NOMO-1 treated with dmso at 0.1 percent for 144 hours (cell line): ENCODE results near the gene TMEM184B.

Source experiments
- DNase-seq: peaks from one replicate; lab custom pipeline; 2025; ENCODE audit not compliant: unreplicated experiment; lab: John Stamatoyannopoulos, UW

The TMEM184B gene

GRCh38 chr22:38228326-38228872 lies 44.4 kb downstream of the TMEM184B start:
- DNase-seq: no peak

- no peak for DNase-seq
These were observed 45.8 kb downstream of the TMEM184B start for GRCh38 chr22:38226853-38227649.

GRCh38 chr22:38223289-38223960 lies 49.4 kb downstream of the TMEM184B start:
- no peak for DNase-seq

- DNase-seq: no peak
These were observed 50.1 kb downstream of the TMEM184B start for GRCh38 chr22:38222797-38223119.

- DNase-seq: no peak
These were observed 50.7 kb downstream of the TMEM184B start for GRCh38 chr22:38221908-38222796.

GRCh38 chr22:38221407-38221806 lies 51.4 kb downstream of the TMEM184B start:
- DNase-seq: no peak

- DNase-seq: no peak
These were observed 52.0 kb downstream of the TMEM184B start for GRCh38 chr22:38220653-38221386.

- no peak for DNase-seq
These were observed 52.6 kb downstream of the TMEM184B start for GRCh38 chr22:38220163-38220562.

- no peak for DNase-seq
These were observed 53.2 kb downstream of the TMEM184B start for GRCh38 chr22:38219632-38220031.

- no peak for DNase-seq
These were observed 53.9 kb downstream of the TMEM184B start for GRCh38 chr22:38218661-38219622.

- no peak for DNase-seq
These were observed 57.4 kb downstream of the TMEM184B start for GRCh38 chr22:38215156-38216038.

GRCh38 chr22:38214302-38215056 lies 58.3 kb downstream of the TMEM184B start:
- DNase-seq: peak; percentile 66

DNA sequence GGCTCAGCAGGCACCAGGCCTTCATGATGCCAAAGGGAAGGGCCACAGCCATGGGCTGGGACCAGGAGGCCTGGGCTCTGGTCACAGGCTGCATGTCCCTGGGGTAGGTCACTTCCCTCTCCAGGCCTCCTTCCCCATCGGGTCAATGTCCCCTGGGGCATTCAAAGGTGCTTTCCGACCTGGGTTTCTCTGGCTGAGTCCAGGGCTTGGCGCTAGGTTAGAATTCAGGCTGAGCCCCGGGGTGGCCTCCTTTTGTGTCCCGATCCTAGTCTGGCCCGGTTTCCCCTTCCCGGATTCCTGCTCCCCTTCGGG lies 58.9 kb downstream of the TMEM184B start:
- no peak for DNase-seq

DNA sequence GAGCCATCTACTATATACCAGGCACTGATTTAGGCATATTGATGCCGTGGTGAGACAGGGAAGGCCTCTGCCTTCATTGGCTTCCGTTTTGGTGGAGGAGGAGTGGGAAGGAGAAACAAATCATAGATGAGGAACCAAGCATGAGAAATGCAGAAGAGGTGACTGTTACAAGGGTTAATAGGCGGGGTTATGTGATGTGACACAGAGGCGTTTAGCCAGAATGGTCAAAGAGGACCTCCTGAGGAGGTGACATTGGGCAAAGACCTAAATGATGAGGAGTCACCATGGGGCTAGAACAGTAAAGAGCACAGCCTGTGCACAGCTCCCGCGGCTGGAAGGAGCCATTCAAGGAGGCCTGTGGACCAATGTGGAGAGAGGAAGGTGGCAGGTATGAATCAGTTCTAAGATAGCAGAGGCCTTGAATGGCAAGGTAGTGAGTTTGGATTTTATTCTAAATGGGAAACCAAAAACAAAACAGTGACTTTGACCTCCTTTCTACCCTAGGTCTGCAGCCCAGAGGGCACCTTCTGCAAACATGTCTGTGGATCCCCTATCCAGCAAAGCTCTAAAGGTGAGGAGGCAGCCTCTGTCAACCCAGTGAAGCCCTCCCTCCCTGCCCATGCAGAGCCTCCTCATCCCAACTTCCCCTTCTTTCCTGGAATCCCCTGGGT lies 59.4 kb downstream of the TMEM184B start:
- peak; percentile 84 for DNase-seq

DNA sequence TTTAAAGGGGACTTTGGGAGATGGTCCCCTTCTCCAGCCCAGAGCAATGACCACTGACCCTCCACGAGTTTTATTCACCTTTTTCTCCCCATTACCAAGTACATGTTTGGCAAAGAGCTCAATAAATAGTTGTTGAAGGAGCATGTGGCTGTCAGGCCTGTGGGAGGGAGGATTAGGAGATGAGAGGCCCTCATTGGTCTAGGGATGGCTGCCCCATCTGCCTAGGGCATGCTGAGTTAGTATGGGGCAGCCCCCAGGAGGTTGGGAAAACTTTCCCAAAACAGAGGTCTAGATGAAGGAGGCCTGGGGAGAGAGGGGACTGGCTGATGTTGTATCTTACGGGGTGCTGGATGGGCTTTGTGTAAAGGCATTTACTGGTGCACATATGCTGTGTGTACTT lies 60.4 kb downstream of the TMEM184B start:
- DNase-seq: no peak

- DNase-seq: no peak
These were observed 61.3 kb downstream of the TMEM184B start for GRCh38 chr22:38211556-38211955.

DNA sequence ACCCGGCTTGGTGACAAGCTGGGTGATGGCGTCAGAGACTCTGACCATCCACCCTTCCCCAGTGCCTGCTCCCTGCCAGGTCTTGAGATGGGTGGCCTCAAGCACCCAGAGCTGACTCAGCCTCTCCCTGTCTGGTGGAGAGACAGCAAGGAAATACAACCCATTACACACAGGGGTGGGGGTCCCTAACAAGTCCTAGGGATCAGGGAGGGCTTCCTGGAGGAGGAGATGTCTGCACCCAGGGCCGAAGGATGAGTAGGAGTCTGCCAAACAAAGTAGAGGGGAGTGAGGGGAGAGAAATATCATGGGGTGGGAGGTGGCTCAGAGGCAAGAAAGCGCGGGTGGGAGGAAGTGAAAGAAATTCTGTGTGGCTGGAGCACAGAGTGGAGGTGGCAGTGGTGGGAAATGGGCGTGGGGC lies 64.2 kb downstream of the TMEM184B start:
- DNase-seq: no peak
